Eye (tissue), 1 donor: Measurements from ENCODE around the gene RNF113A.
"Not testable (repeated sequence)": the region's sequence is repeated elsewhere in the genome, so short reads cannot be mapped to it uniquely, and the experiment has no call there.

ENCODE experiments used
- DNase-seq: peaks from one replicate; pipeline ENCODE4 v3.0.0-alpha.2; 2015

RNF113A gene

GRCh38 chrX:119871599-119872395 lies at the start of gene RNF113A, which contains the start of gene NDUFA1:
Gene RNF113A (minus strand): TSS chrX:119871733. CDS start chrX:119871613, 120 bp downstream.
Gene NDUFA1 (plus strand): TSS chrX:119871832. CDS start chrX:119871912, 80 bp downstream.
- DNase-seq = peak; percentile 91

GRCh38 chrX:119919835-119920585 lies 48.5 kb upstream of the RNF113A start:
- DNase-seq = no peak

GRCh38 chrX:119917877-119918276 lies 46.3 kb upstream of the RNF113A start:
- DNase-seq = no peak

- DNase-seq = no peak
These were observed 44.8 kb upstream of the RNF113A start for GRCh38 chrX:119916310-119916709.

GRCh38 chrX:119900976-119901375 lies 29.4 kb upstream of the RNF113A start:
- DNase-seq = no peak

GRCh38 chrX:119899125-119899524 lies 27.6 kb upstream of the RNF113A start:
- DNase-seq = no peak

- no peak for DNase-seq
These were observed 24.4 kb upstream of the RNF113A start, which contains the start of gene AKAP14 for GRCh38 chrX:119895843-119896326. Gene AKAP14 (plus strand): TSS chrX:119895893. CDS start chrX:119903224, 7,331 bp downstream.

- DNase-seq = not testable (repeated sequence)
These were observed 20.6 kb upstream of the RNF113A start for GRCh38 chrX:119891961-119892692.

- not testable (repeated sequence) for DNase-seq
These were observed 19.1 kb upstream of the RNF113A start for GRCh38 chrX:119890626-119891025.

- peak; percentile 78 for DNase-seq
These were observed 16.3 kb upstream of the RNF113A start for GRCh38 chrX:119887721-119888425.

- no peak for DNase-seq
These were observed 14.3 kb upstream of the RNF113A start for GRCh38 chrX:119885554-119886428.

GRCh38 chrX:119880552-119881437 lies 9.3 kb upstream of the RNF113A start:
- DNase-seq = peak; percentile 60

- DNase-seq = no peak
These were observed 8.5 kb upstream of the RNF113A start for GRCh38 chrX:119880076-119880475.

- no peak for DNase-seq
These were observed 7.2 kb upstream of the RNF113A start for GRCh38 chrX:119878740-119879139.

- no peak for DNase-seq
These were observed 311 bp downstream of the RNF113A start for GRCh38 chrX:119871245-119871598.

- DNase-seq = peak; percentile 70
These were observed 854 bp downstream of the RNF113A start for GRCh38 chrX:119870626-119871131.

- DNase-seq = no peak
These were observed 18.1 kb downstream of the RNF113A start for GRCh38 chrX:119853444-119853843.

- DNase-seq = peak; percentile 97
These were observed 18.9 kb downstream of the RNF113A start, which contains the start of gene UPF3B for GRCh38 chrX:119852382-119853353. Gene UPF3B (minus strand): TSS chrX:119852963. CDS start chrX:119852928, 35 bp downstream.

GRCh38 chrX:119833905-119834304 lies 37.6 kb downstream of the RNF113A start:
- no peak for DNase-seq
